Measurements from ENCODE around the gene RIC8A.

The RIC8A gene

GRCh38 chr11:223026-223789 lies 15.7 kb downstream of the RIC8A start:
- Histone ChIP-seq H3K4me2 (ENCODE audit: low read length) (no peak overlapping the region), H2AFZ (ENCODE audit: low read length) (no peak overlapping the region), H3K79me2 (ENCODE audit: insufficient read depth, low read length) (no peaks in the 10 kb centered on the region), H3K9me2 (ENCODE audit: low read depth, low read length) (no peaks in the 10 kb centered on the region), H3K4me1 (ENCODE audit: insufficient read depth, low read length, severe bottlenecking) (no peaks in the 10 kb centered on the region), H3F3A (ENCODE audit: insufficient read depth, low read length) (no peaks in the 10 kb centered on the region), H3K36me3 (ENCODE audit: insufficient read depth, low read length) (no peaks in the 10 kb centered on the region), H4K20me1 (ENCODE audit: insufficient read depth, low read length) (no peaks in the 10 kb centered on the region), H3K9me3 (ENCODE audit: low read length) (no peaks in the 10 kb centered on the region), H3K4me3 (ENCODE audit: low read depth, low read length, poor library complexity, severe bottlenecking) (no peak overlapping the region), H3K9ac (ENCODE audit: low read length) (no peak overlapping the region), H3K27ac (ENCODE audit: low read depth, low read length, poor library complexity, severe bottlenecking) (no peak overlapping the region), H3K27me3 (ENCODE audit: insufficient read depth, low read length) (no peaks in the 10 kb centered on the region)
- no peak for TF ChIP-seq CTCF (IDR thresholded peaks at IDR 0.05; ENCODE audit: low read length)
- TF ChIP-seq EZH2 (IDR thresholded peaks at IDR 0.05; ENCODE audit: borderline replicate concordance, low read length) = no peak

GRCh38 chr11:223884-224283 lies 16.4 kb downstream of the RIC8A start:
- no peaks in the 10 kb centered on the region for H4K20me1 ChIP-seq (ENCODE audit: insufficient read depth, low read length)
- H3K9me2 ChIP-seq (ENCODE audit: low read depth, low read length) = no peaks in the 10 kb centered on the region
- no peak overlapping the region for H3K27ac ChIP-seq (ENCODE audit: low read depth, low read length, poor library complexity, severe bottlenecking)
- H3K79me2 ChIP-seq (ENCODE audit: insufficient read depth, low read length) = no peaks in the 10 kb centered on the region
- peaks cover 3% of the 10 kb centered on the region; the same call in 1 of the 2 replicates for H3K36me3 ChIP-seq (ENCODE audit: insufficient read depth, low read length)
- no peaks in the 10 kb centered on the region for H3F3A ChIP-seq (ENCODE audit: insufficient read depth, low read length)
- no peak overlapping the region for H3K9ac ChIP-seq (ENCODE audit: low read length)
- no peak overlapping the region for H3K4me2 ChIP-seq (ENCODE audit: low read length)
- H3K4me3 ChIP-seq (ENCODE audit: low read depth, low read length, poor library complexity, severe bottlenecking) = no peak overlapping the region
- no peak for TF ChIP-seq CTCF (IDR thresholded peaks at IDR 0.05; ENCODE audit: low read length)
- TF ChIP-seq EZH2 (IDR thresholded peaks at IDR 0.05; ENCODE audit: borderline replicate concordance, low read length) = no peak
- H3K9me3 ChIP-seq (ENCODE audit: low read length) = no peaks in the 10 kb centered on the region
- H3K27me3 ChIP-seq (ENCODE audit: insufficient read depth, low read length) = no peaks in the 10 kb centered on the region
- no peak overlapping the region for H2AFZ ChIP-seq (ENCODE audit: low read length)
- no peaks in the 10 kb centered on the region for H3K4me1 ChIP-seq (ENCODE audit: insufficient read depth, low read length, severe bottlenecking)

GRCh38 chr11:224424-224823 lies 16.9 kb downstream of the RIC8A start:
- Histone ChIP-seq H4K20me1 (ENCODE audit: insufficient read depth, low read length) (no peaks in the 10 kb centered on the region), H3K79me2 (ENCODE audit: insufficient read depth, low read length) (no peaks in the 10 kb centered on the region), H3K9me2 (ENCODE audit: low read depth, low read length) (no peaks in the 10 kb centered on the region), H3K27ac (ENCODE audit: low read depth, low read length, poor library complexity, severe bottlenecking) (no peak overlapping the region), H3K4me1 (ENCODE audit: insufficient read depth, low read length, severe bottlenecking) (no peaks in the 10 kb centered on the region), H3K9ac (ENCODE audit: low read length) (no peak overlapping the region), H3F3A (ENCODE audit: insufficient read depth, low read length) (no peaks in the 10 kb centered on the region), H3K36me3 (ENCODE audit: insufficient read depth, low read length) (peaks cover 5% of the 10 kb centered on the region; the same call in 1 of the 2 replicates), H2AFZ (ENCODE audit: low read length) (no peak overlapping the region), H3K4me3 (ENCODE audit: low read depth, low read length, poor library complexity, severe bottlenecking) (no peak overlapping the region), H3K4me2 (ENCODE audit: low read length) (no peak overlapping the region), H3K9me3 (ENCODE audit: low read length) (no peaks in the 10 kb centered on the region), H3K27me3 (ENCODE audit: insufficient read depth, low read length) (no peaks in the 10 kb centered on the region)
- TF ChIP-seq EZH2 (IDR thresholded peaks at IDR 0.05; ENCODE audit: borderline replicate concordance, low read length) (no peak), CTCF (IDR thresholded peaks at IDR 0.05; ENCODE audit: low read length) (no peak)

Data from OCI-LY1 (cell line).